Activated CD8-positive, alpha-beta memory T cell treated with anti-CD3 and anti-CD28 coated beads for 4 hours (primary cell): ENCODE results near the gene PRDM10.
"Not testable (repeated sequence)": the region's sequence is repeated elsewhere in the genome, so short reads cannot be mapped to it uniquely, and the experiment has no call there.

Source experiments
- DNase-seq, 2 donors: peaks; one replicate each; pipeline ENCODE4 v3.0.0-alpha.2; 2020; ENCODE audit warnings: low read depth in 2 of 2

PRDM10 gene

DNA sequence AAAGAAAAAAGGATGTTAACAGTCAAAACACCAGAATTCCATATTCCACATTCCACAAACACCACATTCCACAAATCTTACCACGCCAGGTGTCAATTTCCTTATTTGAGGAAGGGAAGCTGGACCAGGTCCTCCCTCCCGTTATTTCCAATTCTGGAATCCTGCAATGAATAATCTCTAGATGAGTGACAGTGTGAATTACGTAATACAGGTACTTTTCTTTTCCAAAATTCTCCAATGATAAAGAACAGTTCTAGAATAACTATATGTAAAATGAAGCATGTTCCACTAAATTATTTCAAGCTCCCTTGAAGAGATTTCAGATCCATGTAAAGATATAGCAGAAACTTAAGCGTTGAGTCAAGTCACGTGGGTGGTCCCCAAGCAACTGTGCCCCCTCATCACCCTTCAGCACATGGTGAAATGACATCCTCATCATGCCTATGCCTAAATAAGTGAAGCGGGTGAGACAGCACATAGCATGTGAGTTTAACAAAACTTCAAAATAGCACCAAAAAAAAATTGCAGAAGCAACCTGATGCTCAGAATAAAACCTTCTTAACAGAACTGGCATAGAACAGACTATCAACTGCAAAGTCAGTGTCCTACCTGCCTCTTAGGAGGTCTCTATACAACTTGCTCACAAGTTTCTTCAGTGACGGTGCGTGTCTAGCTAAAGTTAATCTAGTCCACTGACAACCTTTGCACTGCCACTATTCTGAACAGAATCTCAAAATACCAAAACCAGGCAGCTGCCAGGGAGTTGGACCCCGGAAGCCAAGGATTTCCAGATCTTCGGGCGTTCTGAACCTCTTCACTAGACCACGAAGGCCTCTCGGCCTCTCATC lies 108.1 kb downstream of the PRDM10 start:
- DNase-seq, result no peak

DNA sequence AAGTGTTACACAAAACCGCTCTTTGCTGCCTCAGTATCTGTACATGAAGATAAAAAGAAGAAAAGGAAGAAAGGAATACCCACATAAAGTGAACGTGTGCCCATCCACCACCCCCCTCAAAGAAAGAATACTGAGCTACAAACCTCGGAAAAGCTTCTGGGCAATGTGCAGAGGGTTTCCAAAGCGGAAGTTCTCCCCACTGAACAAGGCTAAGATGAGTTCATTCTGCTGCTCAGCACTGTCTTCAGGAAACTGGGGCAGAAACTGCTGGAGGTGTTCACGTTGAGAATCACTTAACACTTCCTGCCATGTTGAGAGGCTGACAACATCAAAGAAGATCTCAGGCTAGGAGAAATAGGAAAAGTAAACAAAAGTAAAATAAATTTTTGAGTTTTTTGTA lies 114.2 kb downstream of the PRDM10 start:
- DNase-seq, result no peak

GRCh38 chr11:129885381-129885780 lies 117.3 kb downstream of the PRDM10 start:
- DNase-seq, result no peak

DNA sequence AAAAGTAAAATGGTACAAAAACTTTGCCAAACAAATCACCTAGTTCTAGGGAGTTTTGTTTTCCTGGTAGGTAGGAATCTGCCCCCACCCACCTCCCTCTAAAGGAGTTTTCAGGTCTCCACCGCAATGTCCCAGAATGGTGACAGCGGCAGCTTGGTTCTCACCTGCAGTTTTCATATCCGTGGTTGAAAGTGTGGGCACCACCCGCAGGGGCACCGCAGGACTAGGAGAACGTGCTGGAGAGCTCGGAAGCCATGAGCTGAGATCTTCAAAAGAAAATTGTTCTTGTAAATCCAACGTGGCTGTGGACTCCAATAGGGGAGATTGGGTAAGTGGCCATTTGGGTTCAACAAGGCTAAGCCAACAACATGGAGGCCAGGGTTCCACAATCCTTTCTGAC lies 118.1 kb downstream of the PRDM10 start:
- no peak for DNase-seq

GRCh38 chr11:129881570-129882170 lies 121.0 kb downstream of the PRDM10 start:
- no peak for DNase-seq

DNA sequence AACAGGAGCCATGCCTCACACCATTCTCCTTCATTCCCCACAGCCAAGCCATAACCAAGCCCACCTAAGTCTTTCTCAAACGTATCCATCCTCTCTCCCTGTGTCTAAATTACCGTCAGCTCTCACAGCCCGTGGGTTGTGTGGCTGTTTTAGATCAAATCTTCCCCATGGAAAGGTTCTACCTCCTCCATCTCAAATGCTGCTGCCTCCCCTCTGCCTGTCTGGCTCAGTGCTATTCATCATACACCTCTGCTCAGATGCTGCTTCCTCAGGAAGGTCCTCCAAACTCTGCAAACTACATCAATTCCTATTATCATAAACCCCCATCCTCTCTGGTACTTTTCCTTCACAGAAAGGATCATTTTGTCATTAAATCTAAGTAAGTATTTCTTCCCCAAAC lies 122.3 kb downstream of the PRDM10 start:
- DNase-seq, result no peak

- no peak for DNase-seq
Observed at GRCh38 chr11:129871914-129872313, 130.7 kb downstream of the PRDM10 start.

GRCh38 chr11:129868626-129869025 lies 134.0 kb downstream of the PRDM10 start:
- not testable (repeated sequence) for DNase-seq

DNA sequence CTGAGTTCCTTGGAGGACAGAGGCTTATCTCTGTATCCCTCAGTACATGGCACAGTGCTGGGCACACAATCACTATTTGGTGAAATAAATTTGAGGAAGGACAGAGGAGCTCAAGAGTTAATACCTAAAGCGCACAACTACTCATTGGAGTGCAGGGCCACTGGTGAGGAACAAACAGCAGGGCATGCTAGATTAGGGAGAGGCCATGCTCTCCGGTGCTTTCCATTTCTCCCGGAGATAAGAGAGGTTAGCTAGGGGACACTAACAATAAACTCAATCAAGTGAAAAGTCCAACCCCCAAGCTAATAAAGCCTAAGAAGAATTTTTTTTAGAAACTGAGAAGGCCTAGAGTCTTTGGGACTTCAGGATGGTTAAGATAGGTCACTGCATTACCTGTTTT lies 136.3 kb downstream of the PRDM10 start:
- DNase-seq, result no peak

DNA sequence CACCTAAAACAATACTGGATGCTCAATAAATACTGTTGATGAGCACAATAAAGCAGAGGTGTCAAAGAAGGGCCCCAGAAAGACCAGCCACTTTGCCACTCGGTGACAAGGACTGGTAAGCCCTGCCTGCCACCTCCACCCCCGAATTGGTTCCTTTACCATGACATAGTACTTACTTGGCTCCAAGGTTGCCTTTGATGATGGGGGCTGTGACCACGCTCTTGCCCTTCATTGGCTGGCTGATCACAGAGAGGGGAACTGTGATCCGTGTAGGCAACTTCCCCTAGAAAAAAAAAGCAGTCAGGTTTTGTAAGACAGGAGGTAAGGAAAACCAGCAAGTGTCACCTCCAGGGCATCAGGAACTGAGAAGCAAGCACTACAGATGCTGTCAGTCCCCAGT lies 136.9 kb downstream of the PRDM10 start:
- no peak for DNase-seq

GRCh38 chr11:129864811-129865210 lies 137.8 kb downstream of the PRDM10 start:
- no peak for DNase-seq

DNA sequence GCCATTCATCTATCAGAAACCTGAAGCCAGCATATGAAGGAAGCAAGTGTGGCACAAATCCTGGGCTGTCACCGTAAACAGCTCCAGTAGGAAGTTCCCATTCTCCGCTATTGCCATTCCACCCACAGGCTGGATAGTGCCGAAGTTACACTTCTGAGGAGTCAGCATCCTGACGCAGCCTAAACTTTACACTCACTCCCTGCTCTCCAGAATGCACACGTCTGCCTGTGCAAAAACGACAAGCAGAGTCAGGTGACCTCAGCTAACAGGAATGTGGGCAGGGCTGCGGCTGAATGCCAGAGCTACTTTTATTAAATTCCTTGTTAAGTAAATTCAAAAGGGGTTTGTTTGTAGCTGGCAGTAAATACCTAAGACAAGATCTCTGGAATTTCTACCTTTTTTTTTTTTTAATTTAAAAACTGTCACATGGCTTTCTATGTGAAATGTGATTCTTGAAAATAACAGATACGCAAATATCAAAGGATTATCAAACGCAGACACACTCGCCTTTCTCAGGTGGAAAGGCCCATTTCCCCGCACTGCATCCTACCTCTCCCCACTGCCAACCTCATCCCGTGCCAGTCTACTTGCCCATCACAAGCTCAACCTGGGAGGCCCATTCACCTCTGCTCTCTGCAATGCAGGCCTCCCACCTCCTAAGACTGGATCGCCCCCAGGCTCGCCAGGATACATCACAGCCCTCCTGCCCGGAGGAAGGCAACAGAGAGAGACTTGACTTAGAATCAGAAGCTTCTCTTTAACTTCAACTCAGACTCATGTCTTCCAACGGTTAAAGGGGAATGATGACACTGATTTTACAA lies 140.7 kb downstream of the PRDM10 start:
- no peak for DNase-seq

DNA sequence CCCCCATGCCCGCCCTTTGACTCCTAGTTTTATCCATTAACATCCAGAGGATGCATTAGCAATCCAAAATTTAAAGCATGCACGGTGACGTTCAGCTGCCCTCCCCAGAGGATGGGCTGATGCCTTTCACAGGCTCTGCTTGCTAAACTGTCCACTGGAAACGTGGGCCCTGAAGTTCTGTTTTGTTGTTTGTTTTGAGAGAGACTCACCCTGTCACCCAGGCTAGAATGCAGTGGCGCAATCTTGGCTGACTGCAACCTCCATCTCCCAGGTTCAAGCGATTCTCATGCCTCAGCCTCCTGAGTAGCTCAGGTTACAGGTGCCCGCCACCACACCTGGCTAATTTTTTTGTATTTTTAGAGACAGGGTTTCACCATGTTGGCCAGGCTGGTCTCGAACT lies 146.6 kb downstream of the PRDM10 start:
- DNase-seq, result no peak

DNA sequence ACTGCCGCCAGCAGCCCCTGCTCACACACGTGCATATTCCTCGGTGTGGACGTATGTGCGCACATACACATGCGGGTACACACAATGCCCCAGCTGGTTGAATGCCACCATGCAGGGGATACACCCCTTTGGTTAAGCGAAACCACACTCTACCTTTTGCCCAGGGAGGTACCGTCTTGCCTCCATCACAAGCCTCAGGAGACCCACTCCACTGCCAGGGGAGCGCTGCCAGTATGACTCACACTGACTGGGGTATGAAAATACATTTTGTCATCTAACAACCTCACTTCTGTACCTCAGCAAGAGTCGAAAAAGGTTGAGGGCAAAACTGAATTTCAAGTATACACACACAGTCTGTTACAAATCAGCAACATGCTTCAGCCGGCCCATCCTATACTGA lies 147.5 kb downstream of the PRDM10 start:
- no peak for DNase-seq

DNA sequence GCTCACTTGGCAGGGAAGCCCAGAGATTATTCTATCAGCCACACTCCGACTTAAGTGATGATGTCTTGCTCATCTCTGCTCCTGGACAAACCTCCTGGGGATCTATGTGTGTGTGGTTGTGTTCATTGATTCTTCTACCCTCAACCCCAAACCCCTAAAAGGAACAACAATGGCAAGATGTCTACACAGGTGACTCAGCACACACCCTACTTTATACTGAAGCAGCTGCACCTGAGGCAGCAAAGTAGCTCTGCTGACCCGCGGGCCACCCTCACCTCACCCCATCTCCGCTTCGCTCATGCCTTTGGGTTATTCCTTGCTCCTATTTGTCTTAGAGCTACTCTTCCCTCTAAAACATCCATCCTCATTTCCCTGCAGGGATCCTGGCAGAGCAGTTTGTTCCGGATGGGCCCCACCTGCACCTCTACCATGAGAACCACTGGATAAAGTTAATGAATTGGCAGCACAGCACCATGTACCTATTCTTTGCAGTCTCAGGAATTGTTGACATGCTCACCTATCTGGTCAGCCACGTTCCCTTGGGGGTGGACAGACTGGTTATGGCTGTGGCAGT lies 148.3 kb downstream of the PRDM10 start:
- DNase-seq, result no peak

GRCh38 chr11:129853518-129854231 lies 149.0 kb downstream of the PRDM10 start:
- peak in 1 of 2 donors; percentile 19 for DNase-seq

GRCh38 chr11:129852125-129852740 lies 150.4 kb downstream of the PRDM10 start:
- no peak for DNase-seq
